Naive thymus-derived CD4-positive, alpha-beta T cell (primary cell): ENCODE data around the gene NHLRC2. TPM values are rescaled to one million over a fixed set of nuclear protein-coding genes. Genes with fewer than 3 reads are reported as not detected.

Source experiments
- ATAC-seq: fragments of 150-1000 bp; cut with Tn5 transposase; 2 replicates; pipeline ENCODE4 v1.10.0; 2021; ENCODE audit warnings: mild to moderate bottlenecking, moderate library complexity
- CTCF ChIA-PET: fragments of 350-600 bp; sonication (Branson Sonifier 250); formaldehyde crosslinking; loops from one replicate; lab custom pipeline; 2021; ENCODE audit warnings: antibody characterized with exemption; lab: Charles Lee
- POLR2A ChIA-PET: fragments of 350-600 bp; sonication (Branson Sonifier 250); formaldehyde crosslinking; loops from one replicate; lab custom pipeline; 2021; ENCODE audit warnings: antibody characterized with exemption, inconsistent platforms; lab: Charles Lee
- DNase-seq, 9 donors: peaks; one replicate each; pipeline versions ENCODE4 v3.0.0 to v3.0.0-alpha.2; 2020 to 2022; ENCODE audit warnings: mixed read lengths in 1 of 9
- H3K27ac ChIP-seq: one replicate; pipeline ENCODE4 v1.7.0; 2013; ENCODE audit warnings: mild to moderate bottlenecking, low read depth, low read length, moderate library complexity
- H3K27me3 ChIP-seq, 2 donors: one replicate each; pipeline ENCODE4 v1.7.0; 2013; ENCODE audit warnings: low read length in 2 of 2, mild to moderate bottlenecking in 2 of 2, moderate library complexity in 2 of 2; ENCODE audit not compliant: control insufficient read depth in 2 of 2, insufficient read depth in 2 of 2
- H3K36me3 ChIP-seq, 3 experiments: 1 replicate in 2 of 3; 2 replicates in 1 of 3; pipeline ENCODE4 v1.7.0; 2013; ENCODE audit warnings: low read length in 3 of 3, mild to moderate bottlenecking in 3 of 3, moderate library complexity in 1 of 3; ENCODE audit not compliant: insufficient read depth in 3 of 3, control insufficient read depth in 2 of 3
- H3K4me1 ChIP-seq, 2 donors: one replicate each; pipeline ENCODE4 v1.7.0; 2013; ENCODE audit warnings: low read length in 2 of 2, mild to moderate bottlenecking in 2 of 2, moderate library complexity in 1 of 2; ENCODE audit not compliant: control insufficient read depth in 2 of 2, insufficient read depth in 2 of 2
- H3K4me3 ChIP-seq: 2 replicates; pipeline ENCODE4 v1.7.0; 2013; ENCODE audit warnings: mild to moderate bottlenecking, low read length
- H3K9me3 ChIP-seq, 3 experiments: 1 replicate in 2 of 3; 2 replicates in 1 of 3; pipeline ENCODE4 v1.7.0; 2013; ENCODE audit warnings: low read length in 3 of 3; ENCODE audit not compliant: control insufficient read depth in 2 of 3
- H3K27ac Mint-ChIP-seq, 9 donors: one replicate each; pipeline ENCODE4 v1.8.0; 2020 to 2022; ENCODE audit warnings: mixed read lengths in 9 of 9, mild to moderate bottlenecking in 8 of 9, moderate library complexity in 5 of 9, inconsistent platforms in 2 of 9
- H3K27me3 Mint-ChIP-seq, 5 donors: one replicate each; pipeline ENCODE4 v1.8.0; 2021 to 2022; ENCODE audit warnings: mixed read lengths in 5 of 5, mild to moderate bottlenecking in 1 of 5
- H3K36me3 Mint-ChIP-seq, 5 donors: one replicate each; pipeline ENCODE4 v1.8.0; 2020 to 2022; ENCODE audit warnings: mixed read lengths in 5 of 5, mild to moderate bottlenecking in 3 of 5, inconsistent platforms in 1 of 5
- H3K4me1 Mint-ChIP-seq, 7 donors: one replicate each; pipeline ENCODE4 v1.8.0; 2020 to 2022; ENCODE audit warnings: mixed read lengths in 7 of 7, mild to moderate bottlenecking in 3 of 7, inconsistent platforms in 1 of 7
- H3K4me3 Mint-ChIP-seq, 10 donors: one replicate each; pipeline ENCODE4 v1.8.0; 2020 to 2022; ENCODE audit warnings: mild to moderate bottlenecking in 10 of 10, mixed read lengths in 10 of 10, moderate library complexity in 6 of 10, inconsistent platforms in 2 of 10
- H3K9me3 Mint-ChIP-seq, 11 donors: one replicate each; pipeline ENCODE4 v1.8.0; 2020 to 2022; ENCODE audit warnings: mixed read lengths in 11 of 11, mild to moderate bottlenecking in 4 of 11, inconsistent platforms in 1 of 11, moderate library complexity in 1 of 11
- intact Hi-C, 2 donors: fragments of 100-400 bp; cut with micrococcal nuclease; formaldehyde crosslinking; loops; one replicate each; pipeline ENCODE4 v1.15.1; 2023
- polyA plus RNA-seq, 2 donors: library from polyadenylated mRNA; unstranded; fragments of 300-500 nt; fragmentation: Illumina TruSeq; gene quantifications; one replicate each; pipeline ENCODE4 v1.2.3, GENCODE V29; 2021
- total RNA-seq, 6 experiments: library from RNA in 5 of 6; stranded (reverse) in 5 of 6; gene quantifications; 1 replicate in 5 of 6; 2 replicates in 1 of 6; pipeline ENCODE4 v1.2.3 and lab custom pipeline; 2021 to 2026

NHLRC2 gene
- total and polyA plus RNA-seq, 7 experiments from 2014 or later, result 4.2 to 25.9 (median 13.2) TPM

DNA sequence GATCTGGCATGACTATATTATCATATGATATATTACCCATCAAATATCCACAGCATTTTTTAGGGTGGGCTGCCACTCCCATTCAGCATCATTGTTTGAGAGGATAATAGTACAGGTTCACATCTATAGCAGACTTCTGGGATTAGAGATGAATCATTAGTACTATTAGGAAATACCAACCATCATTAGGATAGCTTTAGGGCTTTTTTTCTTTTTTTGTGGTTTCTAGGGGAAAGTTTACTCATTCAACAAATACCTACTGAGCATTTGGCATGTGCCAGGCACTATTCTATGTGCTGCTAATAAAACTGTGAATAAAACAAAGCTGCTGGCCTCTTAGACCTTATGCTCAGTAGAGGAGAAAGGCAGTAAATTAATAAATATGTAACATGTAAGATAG, 40.6 kb downstream of the NHLRC2 start:
- Mint-ChIP-seq H3K27ac (no peak overlapping the region), H3K4me3 (no peak overlapping the region), H3K9me3 (peaks cover 0 to 6% (median 1%) of the 10 kb centered on the region in 11 donors), H3K36me3 (peaks cover 4 to 47% (median 28%) of the 10 kb centered on the region in 5 donors), H3K27me3 (no peaks in the 10 kb centered on the region), H3K4me1 (peaks cover 0 to 8% (median 0%) of the 10 kb centered on the region in 7 donors)
- ATAC-seq (no peak), DNase-seq (no peak)
- no peak overlapping the region for H3K4me3 ChIP-seq
- H3K9me3 ChIP-seq, result no peaks in the 10 kb centered on the region
- no peak overlapping the region for H3K27ac ChIP-seq
- ChIA-PET POLR2A (no interaction called here), CTCF (no interaction called here)
- H3K36me3 ChIP-seq, result peaks cover 0 to 14% (median 0%) of the 10 kb centered on the region in 3 experiments
- no peaks in the 10 kb centered on the region for H3K4me1 ChIP-seq
- intact Hi-C loops, result no loop called here
- no peaks in the 10 kb centered on the region for H3K27me3 ChIP-seq

DNA sequence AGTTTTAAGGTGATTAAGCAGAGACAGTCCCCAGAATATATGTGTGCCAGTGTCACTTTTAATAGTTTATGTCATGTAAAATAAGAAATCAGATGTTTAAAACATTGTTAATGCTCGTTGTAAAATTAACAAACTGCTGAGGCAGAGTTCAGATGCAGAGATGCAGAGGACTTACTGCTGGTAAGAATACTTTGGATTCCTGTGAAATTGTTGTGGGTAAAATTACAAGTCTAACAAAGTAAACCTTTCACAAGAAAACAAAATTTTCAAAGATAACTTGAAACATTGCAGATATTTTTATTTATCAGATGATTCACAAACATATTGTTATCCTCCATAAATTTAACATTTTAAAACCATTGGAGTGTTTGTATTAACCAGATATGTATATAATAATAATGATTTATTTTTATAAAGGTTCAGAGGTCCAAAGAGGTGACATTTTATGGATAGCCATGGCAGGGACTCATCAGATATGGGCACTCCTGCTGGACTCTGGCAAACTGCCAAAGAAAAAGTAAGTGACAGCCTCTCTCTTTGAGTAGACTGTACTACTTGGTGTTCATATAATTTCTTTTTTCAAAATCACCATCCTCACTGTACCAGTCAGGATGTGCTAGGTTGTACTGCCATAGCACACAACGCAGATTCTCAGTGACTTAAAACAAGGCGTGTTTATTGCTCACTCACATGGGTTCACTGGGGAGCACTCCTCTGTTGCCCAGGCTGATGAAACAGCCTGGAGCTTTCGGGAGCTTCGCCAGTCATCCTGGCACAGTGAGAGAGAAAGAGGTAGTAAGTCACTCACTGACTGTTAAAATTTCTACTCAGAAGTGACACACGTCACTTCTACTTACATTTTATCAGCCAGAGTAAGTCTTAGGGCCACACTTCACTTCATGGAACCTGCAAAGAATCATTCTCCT, 43.5 kb downstream of the NHLRC2 start:
- ATAC-seq (no peak), DNase-seq (no peak)
- Mint-ChIP-seq H3K36me3 (peaks cover 8 to 47% (median 38%) of the 10 kb centered on the region in 5 donors), H3K9me3 (peaks cover 0 to 6% (median 1%) of the 10 kb centered on the region in 11 donors), H3K4me3 (no peak overlapping the region), H3K4me1 (peaks cover 0 to 4% (median 0%) of the 10 kb centered on the region in 7 donors), H3K27ac (no peak overlapping the region), H3K27me3 (no peaks in the 10 kb centered on the region)
- Histone ChIP-seq H3K9me3 (no peaks in the 10 kb centered on the region), H3K27ac (no peak overlapping the region), H3K4me1 (no peaks in the 10 kb centered on the region), H3K4me3 (no peak overlapping the region), H3K27me3 (no peaks in the 10 kb centered on the region), H3K36me3 (peaks cover 0 to 23% (median 0%) of the 10 kb centered on the region in 3 experiments)
- intact Hi-C loops, result no loop called here
- ChIA-PET CTCF (no interaction called here), POLR2A (no interaction called here)

GRCh38 chr10:113899952-113900598, 45.6 kb downstream of the NHLRC2 start:
- peaks cover 7 to 45% (median 42%) of the 10 kb centered on the region in 5 donors for H3K36me3 Mint-ChIP-seq

GRCh38 chr10:113905756-113906155, 51.3 kb downstream of the NHLRC2 start:
- H3K9me3 ChIP-seq, result no peaks in the 10 kb centered on the region
- no peak overlapping the region for H3K4me3 ChIP-seq
- no peak for DNase-seq
- Mint-ChIP-seq H3K27ac (no peak overlapping the region), H3K4me3 (no peak overlapping the region), H3K4me1 (peaks cover 0 to 1% (median 0%) of the 10 kb centered on the region in 7 donors), H3K9me3 (no peaks in the 10 kb centered on the region), H3K27me3 (no peaks in the 10 kb centered on the region), H3K36me3 (peaks cover 13 to 44% (median 34%) of the 10 kb centered on the region in 5 donors)
- CTCF ChIA-PET, result no interaction called here
- intact Hi-C loops, result loop anchor here in 1 of 2 donors (5.0 kb wide), 1 partner anchor 57 kb away; no protein-coding TSS in a partner anchor
- H3K27me3 ChIP-seq, result no peaks in the 10 kb centered on the region
- peaks cover 0 to 26% (median 4%) of the 10 kb centered on the region in 3 experiments for H3K36me3 ChIP-seq
- H3K27ac ChIP-seq, result no peak overlapping the region
- no peak for ATAC-seq
- no peaks in the 10 kb centered on the region for H3K4me1 ChIP-seq
- POLR2A ChIA-PET, result no interaction called here

More at GRCh38 chr10:113899952-113900598, 45.6 kb downstream of the NHLRC2 start:
- Histone ChIP-seq H3K9me3 (no peaks in the 10 kb centered on the region), H3K4me1 (no peaks in the 10 kb centered on the region), H3K27me3 (no peaks in the 10 kb centered on the region), H3K27ac (no peak overlapping the region), H3K36me3 (peaks cover 0 to 28% (median 4%) of the 10 kb centered on the region in 3 experiments), H3K4me3 (no peak overlapping the region)
- ATAC-seq, result no peak
- DNase-seq, result no peak
- Mint-ChIP-seq H3K27me3 (no peaks in the 10 kb centered on the region), H3K27ac (no peak overlapping the region), H3K4me3 (no peak overlapping the region), H3K9me3 (peaks cover 0 to 5% (median 1%) of the 10 kb centered on the region in 11 donors), H3K4me1 (peaks cover 0 to 4% (median 0%) of the 10 kb centered on the region in 7 donors)
- ChIA-PET CTCF (no interaction called here), POLR2A (no interaction called here)
- intact Hi-C loops, result no loop called here

DNA sequence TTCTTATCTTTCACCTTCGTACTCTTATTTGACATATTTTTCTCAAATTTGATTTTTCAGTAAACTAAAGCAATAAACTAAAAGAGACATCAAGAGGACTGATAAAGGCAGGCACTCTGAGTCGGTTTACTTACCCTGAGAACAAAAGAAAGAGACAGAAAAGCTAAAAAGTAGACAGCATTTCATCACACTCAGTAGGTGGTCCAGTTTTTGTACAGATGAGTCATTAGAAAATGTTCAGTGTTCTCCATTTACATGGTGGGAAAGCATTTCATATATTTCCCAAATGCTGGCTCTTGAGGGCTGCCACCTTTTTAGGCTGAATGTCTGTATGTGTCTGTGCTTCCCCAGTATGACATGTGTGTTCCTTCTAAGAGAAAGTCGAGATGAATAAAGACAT, 52.7 kb downstream of the NHLRC2 start:
- ChIA-PET POLR2A (no interaction called here), CTCF (no interaction called here)
- intact Hi-C loops, result loop anchor here in 1 of 2 donors (5.0 kb wide), 1 partner anchor 55 kb away; no protein-coding TSS in a partner anchor
- no peaks in the 10 kb centered on the region for H3K4me1 ChIP-seq
- ATAC-seq (no peak), DNase-seq (no peak)
- no peak overlapping the region for H3K4me3 ChIP-seq
- no peaks in the 10 kb centered on the region for H3K9me3 ChIP-seq
- Mint-ChIP-seq H3K27me3 (no peaks in the 10 kb centered on the region), H3K4me1 (no peaks in the 10 kb centered on the region), H3K4me3 (no peak overlapping the region), H3K27ac (no peak overlapping the region), H3K9me3 (no peaks in the 10 kb centered on the region), H3K36me3 (peaks cover 5 to 36% (median 27%) of the 10 kb centered on the region in 5 donors)
- peaks cover 0 to 24% (median 6%) of the 10 kb centered on the region in 3 experiments for H3K36me3 ChIP-seq
- H3K27ac ChIP-seq, result no peak overlapping the region
- no peaks in the 10 kb centered on the region for H3K27me3 ChIP-seq

DNA sequence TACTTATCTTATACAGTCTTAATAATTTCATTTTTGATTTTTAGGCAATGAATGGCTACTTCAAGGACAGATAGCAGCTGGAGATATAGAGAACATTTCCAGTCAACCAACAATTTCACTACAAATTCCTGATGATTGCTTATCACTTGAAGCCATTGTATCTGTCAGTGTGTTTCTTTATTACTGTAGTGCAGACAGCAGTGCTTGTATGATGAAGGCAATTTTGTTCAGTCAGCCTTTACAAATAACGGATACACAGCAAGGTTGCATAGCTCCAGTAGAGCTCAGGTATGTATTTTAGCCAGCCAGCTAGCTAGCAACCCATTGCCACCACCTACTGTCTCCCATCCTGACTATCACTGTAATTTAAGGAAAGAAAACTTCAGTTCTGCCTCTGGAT, 53.8 kb downstream of the NHLRC2 start:
- H3K9me3 ChIP-seq, result no peaks in the 10 kb centered on the region
- no peak overlapping the region for H3K27ac Mint-ChIP-seq
- no peaks in the 10 kb centered on the region for H3K27me3 Mint-ChIP-seq
- no peak overlapping the region for H3K4me3 ChIP-seq
- POLR2A ChIA-PET, result interaction anchor here (0.6 kb wide), 1 partner anchor 42 kb away, joined by 3 read pairs; no protein-coding TSS in a partner anchor
- no peak overlapping the region for H3K4me3 Mint-ChIP-seq
- H3K4me1 ChIP-seq, result no peaks in the 10 kb centered on the region
- H3K9me3 Mint-ChIP-seq, result no peaks in the 10 kb centered on the region
- H3K4me1 Mint-ChIP-seq, result no peaks in the 10 kb centered on the region
- no peak for ATAC-seq
- intact Hi-C loops, result loop anchor here in 1 of 2 donors (5.0 kb wide), 1 partner anchor 54 kb away; no protein-coding TSS in a partner anchor
- no peaks in the 10 kb centered on the region for H3K27me3 ChIP-seq
- H3K27ac ChIP-seq, result no peak overlapping the region
- CTCF ChIA-PET, result no interaction called here
- H3K36me3 Mint-ChIP-seq, result peaks cover 5 to 36% (median 23%) of the 10 kb centered on the region in 5 donors
- DNase-seq, result no peak
- peaks cover 0 to 27% (median 11%) of the 10 kb centered on the region in 3 experiments for H3K36me3 ChIP-seq
